ENCODE data around the gene ELOVL5.

ELOVL5 gene

DNA sequence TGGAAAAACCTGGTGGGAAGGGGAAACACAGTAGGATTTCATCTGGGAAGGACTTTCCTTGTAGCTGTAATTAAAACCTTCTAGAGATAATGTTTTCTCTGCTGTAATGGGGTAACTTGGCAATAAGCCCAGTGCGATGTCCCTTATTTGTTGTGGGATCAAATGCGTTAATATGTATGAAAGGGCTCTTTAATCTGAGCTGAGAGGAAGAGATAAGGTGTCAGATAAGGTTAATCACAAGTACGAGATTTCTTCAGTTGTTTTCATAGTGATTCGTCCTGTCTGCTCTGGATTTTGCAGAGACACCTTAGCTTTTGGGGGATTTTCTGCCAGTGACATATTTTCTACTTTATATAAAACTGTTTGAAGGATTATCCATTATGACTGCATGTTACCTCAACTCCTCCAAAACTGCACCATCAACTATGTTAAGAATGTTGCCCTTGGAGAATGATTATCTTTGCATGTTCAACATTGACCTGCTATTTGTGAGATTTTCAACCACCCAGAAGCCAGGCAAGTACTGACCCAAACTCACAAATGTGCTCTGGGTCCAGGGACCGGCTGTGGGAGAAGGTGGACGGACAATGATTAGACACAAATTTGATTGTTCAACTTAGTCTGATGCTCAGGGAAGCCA is 21.2 kb upstream of the ELOVL5 start:
- no peak for TF ChIP-seq ZFX (IDR thresholded peaks at IDR 0.05)
- TF ChIP-seq, protein P1, sequence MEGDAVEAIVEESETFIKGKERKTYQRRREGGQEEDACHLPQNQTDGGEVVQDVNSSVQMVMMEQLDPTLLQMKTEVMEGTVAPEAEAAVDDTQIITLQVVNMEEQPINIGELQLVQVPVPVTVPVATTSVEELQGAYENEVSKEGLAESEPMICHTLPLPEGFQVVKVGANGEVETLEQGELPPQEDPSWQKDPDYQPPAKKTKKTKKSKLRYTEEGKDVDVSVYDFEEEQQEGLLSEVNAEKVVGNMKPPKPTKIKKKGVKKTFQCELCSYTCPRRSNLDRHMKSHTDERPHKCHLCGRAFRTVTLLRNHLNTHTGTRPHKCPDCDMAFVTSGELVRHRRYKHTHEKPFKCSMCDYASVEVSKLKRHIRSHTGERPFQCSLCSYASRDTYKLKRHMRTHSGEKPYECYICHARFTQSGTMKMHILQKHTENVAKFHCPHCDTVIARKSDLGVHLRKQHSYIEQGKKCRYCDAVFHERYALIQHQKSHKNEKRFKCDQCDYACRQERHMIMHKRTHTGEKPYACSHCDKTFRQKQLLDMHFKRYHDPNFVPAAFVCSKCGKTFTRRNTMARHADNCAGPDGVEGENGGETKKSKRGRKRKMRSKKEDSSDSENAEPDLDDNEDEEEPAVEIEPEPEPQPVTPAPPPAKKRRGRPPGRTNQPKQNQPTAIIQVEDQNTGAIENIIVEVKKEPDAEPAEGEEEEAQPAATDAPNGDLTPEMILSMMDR (conservative IDR thresholded peaks at IDR 0.05), result no peak
- H3K27ac ChIP-seq, result no peak overlapping the region

GRCh38 chr6:53369051-53369450 is 20.3 kb upstream of the ELOVL5 start:
- no peak for TF ChIP-seq ZFX (IDR thresholded peaks at IDR 0.05)
- TF ChIP-seq, protein P1 (conservative IDR thresholded peaks at IDR 0.05), result no peak
- no peak overlapping the region for H3K27ac ChIP-seq

GRCh38 chr6:53366128-53366641 is 17.4 kb upstream of the ELOVL5 start:
- TF ChIP-seq ZFX (IDR thresholded peaks at IDR 0.05), result no peak
- TF ChIP-seq, protein P1 (conservative IDR thresholded peaks at IDR 0.05), result no peak
- no peak overlapping the region for H3K27ac ChIP-seq

GRCh38 chr6:53363341-53364079 is 14.8 kb upstream of the ELOVL5 start:
- TF ChIP-seq ZFX (IDR thresholded peaks at IDR 0.05), result no peak
- TF ChIP-seq, protein P1 (conservative IDR thresholded peaks at IDR 0.05), result no peak
- H3K27ac ChIP-seq, result no peak overlapping the region

DNA sequence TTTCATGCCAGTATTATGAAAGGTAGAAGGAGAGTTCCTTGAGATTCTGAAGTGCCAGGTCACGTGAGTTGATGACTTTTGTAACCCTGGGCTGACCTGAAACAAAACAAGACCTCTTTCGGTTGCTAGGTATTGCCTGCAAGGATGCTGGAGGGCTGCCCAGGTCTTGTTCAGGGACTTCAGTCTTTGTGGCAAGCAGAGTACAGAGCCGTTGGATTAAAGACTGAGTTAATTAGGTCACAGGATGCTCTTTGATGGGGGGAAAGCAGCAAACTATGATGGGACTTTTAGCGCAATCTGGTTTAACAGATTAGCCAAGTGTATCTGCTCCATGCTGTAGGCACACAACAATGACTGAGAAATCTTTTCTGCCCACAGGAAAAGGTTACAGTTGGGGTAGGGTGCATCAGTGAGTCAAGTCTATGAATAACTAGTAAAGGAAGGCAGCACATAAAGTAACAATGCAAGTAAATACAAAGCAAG is 12.8 kb upstream of the ELOVL5 start:
- H3K27ac ChIP-seq, result no peak overlapping the region
- TF ChIP-seq, protein P1 (conservative IDR thresholded peaks at IDR 0.05), result no peak
- no peak for TF ChIP-seq ZFX (IDR thresholded peaks at IDR 0.05)

- no peak overlapping the region for H3K27ac ChIP-seq
- TF ChIP-seq, protein P1 (conservative IDR thresholded peaks at IDR 0.05), result no peak
- no peak for TF ChIP-seq ZFX (IDR thresholded peaks at IDR 0.05)
These were observed 11.6 kb upstream of the ELOVL5 start for GRCh38 chr6:53360093-53360912.

All from C4-2B (cell line).